Measurements from ENCODE around the gene FBXL15. TPM values are rescaled to one million over a fixed set of nuclear protein-coding genes. Genes with fewer than 3 reads are reported as not detected.

FBXL15 gene
- total RNA-seq, 1 donor from 2014 or later: 12.3 TPM

DNA sequence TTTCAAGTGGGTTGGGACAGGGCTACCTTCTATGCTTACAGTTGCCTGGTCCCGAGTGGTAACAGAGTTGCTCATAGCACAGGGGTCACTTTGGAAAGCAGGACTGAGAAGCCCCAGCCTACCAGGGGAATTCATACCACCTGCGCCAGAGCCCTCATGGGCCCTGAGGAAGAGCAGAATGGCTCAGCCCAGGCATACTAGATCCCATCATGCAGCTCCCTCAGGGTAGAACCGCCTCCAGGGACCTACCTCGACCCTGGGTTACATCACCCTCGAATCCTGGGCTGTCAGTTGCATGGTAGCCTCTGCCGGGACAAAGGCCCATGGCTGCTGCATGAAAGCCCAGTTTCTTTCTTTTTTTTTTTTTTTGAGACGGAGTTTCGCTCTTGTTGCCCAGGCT is 8.8 kb downstream of the FBXL15 start:
- Histone ChIP-seq H3K27me3 (ENCODE audit: low read depth) (peaks cover 11% of the 10 kb centered on the region), H3K9me3 (replicated peaks) (no peaks in the 10 kb centered on the region), H3K27ac (replicated peaks) (no peak overlapping the region), H3K4me1 (peaks cover 19% of the 10 kb centered on the region), H3K4me3 (no peak overlapping the region), H3K36me3 (peaks cover 6% of the 10 kb centered on the region)
- no peak for TF ChIP-seq CTCF (IDR thresholded peaks at IDR 0.05; ENCODE audit: borderline replicate concordance)
- intact Hi-C loops (cut with micrococcal nuclease): no loop called here
- DNase-seq: no peak

DNA sequence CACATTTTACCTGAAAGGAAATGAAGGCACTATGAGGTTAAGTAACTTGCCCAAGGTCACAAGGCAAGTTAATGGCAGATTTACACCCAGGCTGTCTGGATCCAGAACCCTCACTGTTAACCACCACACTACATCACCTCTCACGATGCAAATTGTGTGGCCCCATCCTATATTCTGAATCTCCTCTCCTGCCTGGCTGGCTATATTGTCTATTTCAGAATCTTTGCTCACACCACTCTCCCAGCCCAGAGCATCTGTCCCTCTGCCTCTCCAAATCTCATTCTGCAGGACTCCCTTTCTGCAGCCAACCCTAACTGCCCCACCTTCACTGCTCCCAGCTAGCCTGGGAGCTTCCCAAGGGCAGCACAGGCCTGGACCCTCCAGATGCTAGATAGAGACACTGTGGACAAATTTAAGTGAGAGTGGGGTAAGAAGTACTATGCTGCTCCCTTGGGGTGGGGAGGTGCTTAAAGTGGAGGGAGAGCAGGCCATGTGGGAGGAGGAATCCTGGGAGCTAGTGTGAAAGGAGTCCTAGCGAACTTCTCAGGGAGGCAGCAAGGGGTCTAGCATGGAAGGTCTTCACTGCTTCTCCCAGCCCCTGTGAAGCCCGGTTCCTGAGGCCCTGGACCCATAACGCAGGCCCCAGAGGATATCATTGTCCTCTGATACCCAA is 11.0 kb downstream of the FBXL15 start:
- peaks cover 19% of the 10 kb centered on the region for H3K4me1 ChIP-seq
- intact Hi-C loops (cut with micrococcal nuclease): no loop called here
- peak overlapping the region; percentile 85 for H3K4me3 ChIP-seq
- H3K36me3 ChIP-seq: no peaks in the 10 kb centered on the region
- no peaks in the 10 kb centered on the region for H3K9me3 ChIP-seq (replicated peaks)
- no peak for TF ChIP-seq CTCF (IDR thresholded peaks at IDR 0.05; ENCODE audit: borderline replicate concordance)
- peak overlapping the region; percentile 85 for H3K27ac ChIP-seq (replicated peaks)
- DNase-seq: no peak
- peaks cover 32% of the 10 kb centered on the region for H3K27me3 ChIP-seq (ENCODE audit: low read depth)

GRCh38 chr10:102432162-102432950 is 11.7 kb downstream of the FBXL15 start, which contains the start of gene CUEDC2:
TSS of gene CUEDC2 (minus strand) at chr10:102432574. CDS start at chr10:102425188, 7,386 bp downstream.
- Histone ChIP-seq H3K4me3 (peak within 1 kb of the TSS; percentile 85), H3K4me1 (peaks cover 19% of the 10 kb centered on the region), H3K36me3 (no peaks in the 10 kb centered on the region), H3K27ac (replicated peaks) (peak within 1 kb of the TSS; percentile 85), H3K27me3 (ENCODE audit: low read depth) (peaks cover 40% of the 10 kb centered on the region), H3K9me3 (replicated peaks) (no peaks in the 10 kb centered on the region)
- DNase-seq: peak; percentile 97
- intact Hi-C loops (cut with micrococcal nuclease): no loop called here
- no peak for TF ChIP-seq CTCF (IDR thresholded peaks at IDR 0.05; ENCODE audit: borderline replicate concordance)

GRCh38 chr10:102433619-102434046 is 13.0 kb downstream of the FBXL15 start:
- Histone ChIP-seq H3K4me3 (no peak overlapping the region), H3K27ac (replicated peaks) (no peak overlapping the region), H3K9me3 (replicated peaks) (no peaks in the 10 kb centered on the region), H3K4me1 (peaks cover 19% of the 10 kb centered on the region), H3K27me3 (ENCODE audit: low read depth) (peaks cover 50% of the 10 kb centered on the region), H3K36me3 (no peaks in the 10 kb centered on the region)
- intact Hi-C loops (cut with micrococcal nuclease): no loop called here
- no peak for DNase-seq
- TF ChIP-seq CTCF (IDR thresholded peaks at IDR 0.05; ENCODE audit: borderline replicate concordance): no peak

DNA sequence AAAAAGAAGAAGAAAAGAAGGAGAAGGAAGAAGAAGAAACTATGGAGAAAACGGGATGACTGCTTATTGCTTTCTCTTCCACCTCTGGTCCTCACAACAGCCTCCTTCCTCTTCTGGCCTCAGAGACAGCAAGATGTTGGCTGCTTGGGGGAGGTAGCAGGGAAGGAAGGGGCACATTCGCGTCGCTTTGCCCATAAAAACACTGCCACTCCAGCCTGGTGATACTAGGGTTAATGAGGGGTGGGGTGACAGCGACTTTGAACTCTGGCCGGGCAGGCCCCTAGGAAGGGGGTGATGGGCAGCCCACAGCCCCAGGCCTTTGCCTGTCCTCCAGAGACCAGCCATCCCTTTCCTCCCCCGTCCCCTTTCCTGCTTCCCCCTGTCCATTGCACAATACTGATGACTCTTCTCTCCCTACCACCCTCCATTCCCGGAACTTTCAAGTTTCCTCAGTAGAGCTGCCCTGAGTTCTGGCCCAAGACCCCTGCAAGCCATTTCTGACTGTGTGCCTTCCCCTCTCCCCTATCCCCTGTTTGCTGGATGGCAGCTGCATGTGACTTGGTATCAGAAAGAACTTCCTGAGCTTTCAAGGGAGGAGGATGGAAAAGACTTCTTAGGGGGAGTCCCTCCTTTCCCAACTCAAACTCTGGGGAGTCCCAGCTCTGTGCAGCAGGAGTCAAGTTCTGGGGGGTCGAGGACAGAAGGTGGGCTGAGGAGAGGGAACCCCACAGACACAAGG is 13.9 kb downstream of the FBXL15 start:
- no peak for DNase-seq
- H3K27ac ChIP-seq (replicated peaks): no peak overlapping the region
- peaks cover 19% of the 10 kb centered on the region for H3K4me1 ChIP-seq
- H3K9me3 ChIP-seq (replicated peaks): no peaks in the 10 kb centered on the region
- intact Hi-C loops (cut with micrococcal nuclease): no loop called here
- H3K27me3 ChIP-seq (ENCODE audit: low read depth): peaks cover 50% of the 10 kb centered on the region
- TF ChIP-seq CTCF (IDR thresholded peaks at IDR 0.05; ENCODE audit: borderline replicate concordance): no peak
- H3K36me3 ChIP-seq: no peaks in the 10 kb centered on the region
- H3K4me3 ChIP-seq: no peak overlapping the region

Measured in left ventricle myocardium inferior (tissue), 1 donor.